ENCODE data around the gene GRK1. TPM values are rescaled to one million over a fixed set of nuclear protein-coding genes. Genes with fewer than 3 reads are reported as not detected.

GRK1 gene
- total and polyA plus RNA-seq, 2 of the 8 experiments (the other 6 are each of a cell fraction or from before 2014, with no cell fraction given) = 0.12 TPM; not detected in 1

DNA sequence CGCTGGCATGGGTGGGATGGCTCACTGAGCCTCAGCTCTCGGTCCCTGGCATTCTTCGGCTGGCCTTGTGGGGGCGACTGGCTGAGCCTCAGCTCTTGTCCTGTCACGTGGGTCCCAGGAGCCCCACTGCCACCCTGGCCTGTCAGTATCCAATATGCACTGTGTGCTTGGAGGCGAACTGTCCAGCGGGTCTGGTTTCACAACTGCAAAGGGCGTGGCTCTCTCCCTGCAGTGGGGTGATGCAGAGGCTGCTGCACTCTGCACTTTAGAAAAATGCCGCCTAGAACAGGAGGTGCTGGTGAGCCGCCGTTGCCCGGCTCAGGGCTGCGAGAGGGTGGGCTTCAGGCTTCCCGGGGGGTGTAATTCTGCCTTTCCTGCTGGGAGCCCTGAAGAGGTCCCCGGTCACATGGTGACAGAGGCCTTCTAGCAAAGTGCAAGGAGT, 75.0 kb downstream of the GRK1 start (continued):
- TF ChIP-seq RFX5 (IDR thresholded peaks at IDR 0.05; ENCODE audit: borderline replicate concordance, low read depth, low read length) (no peak), MAFK (IDR thresholded peaks at IDR 0.05; ENCODE audit: low read depth, low read length) (no peak), ASH2L (IDR thresholded peaks at IDR 0.05; ENCODE audit: low read length) (no peak), KDM4A (IDR thresholded peaks at IDR 0.05; ENCODE audit: low read depth, low read length, severe bottlenecking) (no peak), ZNF274 (IDR thresholded peaks at IDR 0.05; ENCODE audit: borderline replicate concordance, extremely low read depth, low read length) (no peak), HDAC6 (IDR thresholded peaks at IDR 0.05; ENCODE audit: low read depth, low read length) (no peak), ATF3 (IDR thresholded peaks at IDR 0.05; ENCODE audit: insufficient read depth, low read depth, low read length) (0 out of 2 replicates have a peak, but pooled peaks have one; percentile 53), KDM5A (IDR thresholded peaks at IDR 0.05; ENCODE audit: low read length) (no peak), BACH1 (IDR thresholded peaks at IDR 0.05; ENCODE audit: low read length) (no peak), BRCA1 (IDR thresholded peaks at IDR 0.05; ENCODE audit: low read depth, low read length) (no peak)
- TF ChIP-seq, protein P1, sequence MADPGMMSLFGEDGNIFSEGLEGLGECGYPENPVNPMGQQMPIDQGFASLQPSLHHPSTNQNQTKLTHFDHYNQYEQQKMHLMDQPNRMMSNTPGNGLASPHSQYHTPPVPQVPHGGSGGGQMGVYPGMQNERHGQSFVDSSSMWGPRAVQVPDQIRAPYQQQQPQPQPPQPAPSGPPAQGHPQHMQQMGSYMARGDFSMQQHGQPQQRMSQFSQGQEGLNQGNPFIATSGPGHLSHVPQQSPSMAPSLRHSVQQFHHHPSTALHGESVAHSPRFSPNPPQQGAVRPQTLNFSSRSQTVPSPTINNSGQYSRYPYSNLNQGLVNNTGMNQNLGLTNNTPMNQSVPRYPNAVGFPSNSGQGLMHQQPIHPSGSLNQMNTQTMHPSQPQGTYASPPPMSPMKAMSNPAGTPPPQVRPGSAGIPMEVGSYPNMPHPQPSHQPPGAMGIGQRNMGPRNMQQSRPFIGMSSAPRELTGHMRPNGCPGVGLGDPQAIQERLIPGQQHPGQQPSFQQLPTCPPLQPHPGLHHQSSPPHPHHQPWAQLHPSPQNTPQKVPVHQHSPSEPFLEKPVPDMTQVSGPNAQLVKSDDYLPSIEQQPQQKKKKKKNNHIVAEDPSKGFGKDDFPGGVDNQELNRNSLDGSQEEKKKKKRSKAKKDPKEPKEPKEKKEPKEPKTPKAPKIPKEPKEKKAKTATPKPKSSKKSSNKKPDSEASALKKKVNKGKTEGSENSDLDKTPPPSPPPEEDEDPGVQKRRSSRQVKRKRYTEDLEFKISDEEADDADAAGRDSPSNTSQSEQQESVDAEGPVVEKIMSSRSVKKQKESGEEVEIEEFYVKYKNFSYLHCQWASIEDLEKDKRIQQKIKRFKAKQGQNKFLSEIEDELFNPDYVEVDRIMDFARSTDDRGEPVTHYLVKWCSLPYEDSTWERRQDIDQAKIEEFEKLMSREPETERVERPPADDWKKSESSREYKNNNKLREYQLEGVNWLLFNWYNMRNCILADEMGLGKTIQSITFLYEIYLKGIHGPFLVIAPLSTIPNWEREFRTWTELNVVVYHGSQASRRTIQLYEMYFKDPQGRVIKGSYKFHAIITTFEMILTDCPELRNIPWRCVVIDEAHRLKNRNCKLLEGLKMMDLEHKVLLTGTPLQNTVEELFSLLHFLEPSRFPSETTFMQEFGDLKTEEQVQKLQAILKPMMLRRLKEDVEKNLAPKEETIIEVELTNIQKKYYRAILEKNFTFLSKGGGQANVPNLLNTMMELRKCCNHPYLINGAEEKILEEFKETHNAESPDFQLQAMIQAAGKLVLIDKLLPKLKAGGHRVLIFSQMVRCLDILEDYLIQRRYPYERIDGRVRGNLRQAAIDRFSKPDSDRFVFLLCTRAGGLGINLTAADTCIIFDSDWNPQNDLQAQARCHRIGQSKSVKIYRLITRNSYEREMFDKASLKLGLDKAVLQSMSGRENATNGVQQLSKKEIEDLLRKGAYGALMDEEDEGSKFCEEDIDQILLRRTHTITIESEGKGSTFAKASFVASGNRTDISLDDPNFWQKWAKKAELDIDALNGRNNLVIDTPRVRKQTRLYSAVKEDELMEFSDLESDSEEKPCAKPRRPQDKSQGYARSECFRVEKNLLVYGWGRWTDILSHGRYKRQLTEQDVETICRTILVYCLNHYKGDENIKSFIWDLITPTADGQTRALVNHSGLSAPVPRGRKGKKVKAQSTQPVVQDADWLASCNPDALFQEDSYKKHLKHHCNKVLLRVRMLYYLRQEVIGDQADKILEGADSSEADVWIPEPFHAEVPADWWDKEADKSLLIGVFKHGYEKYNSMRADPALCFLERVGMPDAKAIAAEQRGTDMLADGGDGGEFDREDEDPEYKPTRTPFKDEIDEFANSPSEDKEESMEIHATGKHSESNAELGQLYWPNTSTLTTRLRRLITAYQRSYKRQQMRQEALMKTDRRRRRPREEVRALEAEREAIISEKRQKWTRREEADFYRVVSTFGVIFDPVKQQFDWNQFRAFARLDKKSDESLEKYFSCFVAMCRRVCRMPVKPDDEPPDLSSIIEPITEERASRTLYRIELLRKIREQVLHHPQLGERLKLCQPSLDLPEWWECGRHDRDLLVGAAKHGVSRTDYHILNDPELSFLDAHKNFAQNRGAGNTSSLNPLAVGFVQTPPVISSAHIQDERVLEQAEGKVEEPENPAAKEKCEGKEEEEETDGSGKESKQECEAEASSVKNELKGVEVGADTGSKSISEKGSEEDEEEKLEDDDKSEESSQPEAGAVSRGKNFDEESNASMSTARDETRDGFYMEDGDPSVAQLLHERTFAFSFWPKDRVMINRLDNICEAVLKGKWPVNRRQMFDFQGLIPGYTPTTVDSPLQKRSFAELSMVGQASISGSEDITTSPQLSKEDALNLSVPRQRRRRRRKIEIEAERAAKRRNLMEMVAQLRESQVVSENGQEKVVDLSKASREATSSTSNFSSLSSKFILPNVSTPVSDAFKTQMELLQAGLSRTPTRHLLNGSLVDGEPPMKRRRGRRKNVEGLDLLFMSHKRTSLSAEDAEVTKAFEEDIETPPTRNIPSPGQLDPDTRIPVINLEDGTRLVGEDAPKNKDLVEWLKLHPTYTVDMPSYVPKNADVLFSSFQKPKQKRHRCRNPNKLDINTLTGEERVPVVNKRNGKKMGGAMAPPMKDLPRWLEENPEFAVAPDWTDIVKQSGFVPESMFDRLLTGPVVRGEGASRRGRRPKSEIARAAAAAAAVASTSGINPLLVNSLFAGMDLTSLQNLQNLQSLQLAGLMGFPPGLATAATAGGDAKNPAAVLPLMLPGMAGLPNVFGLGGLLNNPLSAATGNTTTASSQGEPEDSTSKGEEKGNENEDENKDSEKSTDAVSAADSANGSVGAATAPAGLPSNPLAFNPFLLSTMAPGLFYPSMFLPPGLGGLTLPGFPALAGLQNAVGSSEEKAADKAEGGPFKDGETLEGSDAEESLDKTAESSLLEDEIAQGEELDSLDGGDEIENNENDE (IDR thresholded peaks at IDR 0.05; ENCODE audit: insufficient replicate concordance, low read length) = no peak
